ENCODE results near the gene GGA1. TPM values are rescaled to one million over a fixed set of nuclear protein-coding genes. Genes with fewer than 3 reads are reported as not detected.
A peak's percentile ranks its signal among the peaks of the same experiment; 100 is the strongest.

The GGA1 gene
- total and polyA plus RNA-seq, 9 of the 15 experiments (the other 6 are each of a cell fraction or from before 2014, with no cell fraction given): 1.5 to 69.5 (median 31.6) TPM

DNA sequence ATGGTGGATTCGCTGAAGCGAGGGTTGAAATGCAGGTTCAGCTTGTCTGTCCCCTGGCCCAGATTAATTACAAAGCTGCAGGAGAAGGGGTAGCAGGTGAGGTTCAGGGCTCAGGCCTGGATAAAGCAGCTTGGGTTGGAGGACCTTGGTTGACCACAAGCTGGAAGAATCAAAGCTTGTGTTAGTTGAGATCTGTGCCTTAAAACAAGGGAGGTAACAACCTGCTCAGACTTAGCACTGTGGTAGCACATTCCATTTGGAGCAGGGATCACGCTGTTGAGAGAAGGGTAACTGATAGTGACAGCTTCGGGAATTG lies 38.0 kb upstream of the GGA1 start:
- CTCF ChIA-PET (ENCODE audit: low intra/inter-chr PET ratio): no interaction called here
- no TSS peak for BruUV-seq (replicated peaks)
- FAIRE-seq (peak; percentile 49), ATAC-seq (peak; percentile 3; the same call in 2 of the 3 replicates), DNase-seq (ENCODE audit: extremely low read depth in 1 of 4, low spot score in 3 of 4) (no peak)
- H3K4me2 ChIP-seq (ENCODE audit: insufficient read depth, low read length): no peak overlapping the region
- in situ Hi-C loops (cut with MboI) (no loop called here), intact Hi-C loops (cut with micrococcal nuclease) (no loop called here)
- H3K9me3 ChIP-seq (replicated peaks; ENCODE audit: control insufficient read depth, insufficient read depth, low read depth, low read length): no peaks in the 10 kb centered on the region
- no peak overlapping the region for H3K9ac ChIP-seq (ENCODE audit: insufficient read depth in 1 of 2, low read depth in 2 of 2, low read length in 2 of 2)
- no peak overlapping the region for H2AFZ ChIP-seq (ENCODE audit: low read depth, low read length)
- TF ChIP-seq POLR2AphosphoS2 (IDR thresholded peaks at IDR 0.05; ENCODE audit: low read length): 0 out of 2 replicates have a peak, but pooled peaks have one; percentile 12
- TF ChIP-seq NR2C2 (CRISPR knock-in tag; IDR thresholded peaks at IDR 0.05): no peak
- TF ChIP-seq NR2C2 (tag; IDR thresholded peaks at IDR 0.05): peak; percentile 62; the same call in 1 of the 2 replicates
- no peak for TF ChIP-seq ZNF239 (CRISPR knock-in tag; IDR thresholded peaks at IDR 0.05)
- TF ChIP-seq PTBP1 (IDR thresholded peaks at IDR 0.05; ENCODE audit: low read depth, low read length): no peak
- TF ChIP-seq ESRRA (IDR thresholded peaks at IDR 0.05; ENCODE audit: borderline replicate concordance, low read depth): peak; percentile 2; the same call in 1 of the 2 replicates
- TF ChIP-seq POLR2A (conservative IDR thresholded peaks at IDR 0.05): 0 out of 2 replicates have a peak, but pooled peaks have one; percentile 7
- TF ChIP-seq, protein P1, sequence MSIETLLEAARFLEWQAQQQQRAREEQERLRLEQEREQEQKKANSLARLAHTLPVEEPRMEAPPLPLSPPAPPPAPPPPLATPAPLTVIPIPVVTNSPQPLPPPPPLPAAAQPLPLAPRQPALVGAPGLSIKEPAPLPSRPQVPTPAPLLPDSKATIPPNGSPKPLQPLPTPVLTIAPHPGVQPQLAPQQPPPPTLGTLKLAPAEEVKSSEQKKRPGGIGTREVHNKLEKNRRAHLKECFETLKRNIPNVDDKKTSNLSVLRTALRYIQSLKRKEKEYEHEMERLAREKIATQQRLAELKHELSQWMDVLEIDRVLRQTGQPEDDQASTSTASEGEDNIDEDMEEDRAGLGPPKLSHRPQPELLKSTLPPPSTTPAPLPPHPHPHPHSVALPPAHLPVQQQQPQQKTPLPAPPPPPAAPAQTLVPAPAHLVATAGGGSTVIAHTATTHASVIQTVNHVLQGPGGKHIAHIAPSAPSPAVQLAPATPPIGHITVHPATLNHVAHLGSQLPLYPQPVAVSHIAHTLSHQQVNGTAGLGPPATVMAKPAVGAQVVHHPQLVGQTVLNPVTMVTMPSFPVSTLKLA (conservative IDR thresholded peaks at IDR 0.05): no peak
- TF ChIP-seq PPARD (CRISPR knock-in tag; IDR thresholded peaks at IDR 0.05): no peak
- no peak for TF ChIP-seq HNRNPH1 (optimal IDR thresholded peaks at IDR 0.05; ENCODE audit: low read depth, low read length)
- 0 out of 2 replicates have a peak, but pooled peaks have one; percentile 11 for TF ChIP-seq SUPT5H (IDR thresholded peaks at IDR 0.05)
- TF ChIP-seq NR2C1 (IDR thresholded peaks at IDR 0.05): peak; percentile 34
- no peak for TF ChIP-seq NR2C1 (tag; IDR thresholded peaks at IDR 0.05)
- H3K4me3 ChIP-seq: no peak overlapping the region
- H3K79me2 ChIP-seq (ENCODE audit: control insufficient read depth, insufficient read depth, low read length): peaks cover 19% of the 10 kb centered on the region
- no peak overlapping the region for H3K27ac ChIP-seq (ENCODE audit: extremely low read depth, low read depth, low read length)
- H4K20me1 ChIP-seq (replicated peaks; ENCODE audit: control insufficient read depth, insufficient read depth, low read length): peaks cover 46% of the 10 kb centered on the region
- no peaks in the 10 kb centered on the region for H3K27me3 ChIP-seq (ENCODE audit: control insufficient read depth in 2 of 2, insufficient read depth in 2 of 2, low read length in 2 of 2)
- H3K9me1 ChIP-seq (ENCODE audit: control insufficient read depth, insufficient read depth, low read length): peaks cover 5% of the 10 kb centered on the region
- H3K36me3 ChIP-seq (ENCODE audit: control insufficient read depth, insufficient read depth, low read length): peaks cover 29% of the 10 kb centered on the region; the same call in 2 of the 3 replicates
- 41% methylated on average over 4 of the region's 4 CpGs for WGBS (ENCODE audit: insufficient coverage, low coverage, missing lambda C conversion rate)
- peaks cover 7 to 33% of the 10 kb centered on the region in 2 experiments; a peak in 4 of 5 replicates for H3K4me1 ChIP-seq (replicated peaks in 1 of 2; ENCODE audit: control insufficient read depth in 2 of 2, insufficient read depth in 2 of 2, low read length in 2 of 2)
- POLR2A ChIA-PET: interaction anchor here (0.5 to 2.1 kb wide), 14 partner anchors 9 to 592 kb away, joined by 3 to 16 read pairs (median 3); partner anchors contain the start of genes CDC42EP1, LGALS2 and SOX10

Data from K562 (cell line).